PFSK-1 (cell line): Measurements from ENCODE around the gene RAD51B.

ENCODE experiments used
- FOXP2 ChIP-seq: optimal IDR thresholded peaks from 2 replicates; pipeline ENCODE3; 2011; ENCODE audit warnings: borderline replicate concordance, control low read depth, inconsistent platforms; ENCODE audit not compliant: insufficient read depth; ENCODE audit errors: extremely low read length, extremely low read depth
- POLR2AphosphoS5 ChIP-seq: IDR thresholded peaks from 2 replicates; pipeline ENCODE4 v1.6.1; 2012; ENCODE audit warnings: low read depth, mild to moderate bottlenecking, control low read depth, low read length, moderate library complexity
- REST ChIP-seq, 2 experiments: IDR thresholded peaks; 2 replicates each; pipeline versions ENCODE4 v1.6.1 to v1.8.0; 2011 to 2012; ENCODE audit warnings: low read depth in 2 of 2, low read length in 2 of 2, control low read depth in 1 of 2, inconsistent platforms in 1 of 2, mild to moderate bottlenecking in 1 of 2, moderate library complexity in 1 of 2; ENCODE audit not compliant: insufficient read depth in 1 of 2
- SIN3A ChIP-seq: IDR thresholded peaks from 2 replicates; pipeline ENCODE4 v1.6.1; 2012; ENCODE audit warnings: mild to moderate bottlenecking, low read length, moderate library complexity, borderline replicate concordance; ENCODE audit not compliant: insufficient read depth
- TAF1 ChIP-seq: IDR thresholded peaks from 2 replicates; pipeline ENCODE4 v1.6.1; 2012; ENCODE audit warnings: low read length, control low read depth, borderline replicate concordance; ENCODE audit not compliant: insufficient read depth

Gene RAD51B

GRCh38 chr14:68284333-68284732 lies 464.8 kb downstream of the RAD51B start:
- no peak for TF ChIP-seq REST (IDR thresholded peaks at IDR 0.05; ENCODE audit: insufficient read depth in 1 of 2, low read depth in 2 of 2, low read length in 2 of 2)
- TF ChIP-seq FOXP2, result no peak
- no peak for TF ChIP-seq POLR2AphosphoS5
- no peak for TF ChIP-seq SIN3A
- no peak for TF ChIP-seq TAF1

DNA sequence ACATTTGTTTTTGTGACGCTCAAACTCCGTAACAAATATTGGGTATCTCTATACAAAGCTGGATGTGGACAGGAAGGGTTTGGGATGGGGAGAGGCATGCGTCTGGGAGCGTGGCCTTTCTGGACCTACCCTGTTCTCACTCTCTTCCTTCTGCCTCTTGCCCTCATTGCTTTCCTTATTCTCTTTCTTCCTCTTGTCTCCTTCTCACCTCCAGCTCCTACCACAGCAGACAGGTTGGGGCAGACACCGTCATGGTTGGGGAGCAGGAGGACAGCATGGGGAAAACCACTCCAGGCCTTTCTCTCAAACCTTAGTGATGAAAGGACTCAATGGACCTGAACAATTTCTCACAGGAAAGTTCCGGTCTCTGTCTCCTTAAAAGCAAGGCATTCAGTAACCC lies 465.3 kb downstream of the RAD51B start:
- no peak for TF ChIP-seq FOXP2
- no peak for TF ChIP-seq SIN3A
- TF ChIP-seq POLR2AphosphoS5, result no peak
- no peak for TF ChIP-seq TAF1
- no peak for TF ChIP-seq REST (IDR thresholded peaks at IDR 0.05; ENCODE audit: insufficient read depth in 1 of 2, low read depth in 2 of 2, low read length in 2 of 2)

GRCh38 chr14:68285421-68286179 lies 466.0 kb downstream of the RAD51B start:
- TF ChIP-seq REST (IDR thresholded peaks at IDR 0.05; ENCODE audit: insufficient read depth in 1 of 2, low read depth in 2 of 2, low read length in 2 of 2), result no peak
- no peak for TF ChIP-seq TAF1
- no peak for TF ChIP-seq SIN3A
- no peak for TF ChIP-seq FOXP2
- TF ChIP-seq POLR2AphosphoS5, result no peak

- TF ChIP-seq TAF1, result no peak
- TF ChIP-seq SIN3A, result no peak
Observed at GRCh38 chr14:68286667-68287066, 467.1 kb downstream of the RAD51B start.

GRCh38 chr14:68291820-68292219 lies 472.2 kb downstream of the RAD51B start:
- TF ChIP-seq SIN3A, result no peak
- no peak for TF ChIP-seq REST (IDR thresholded peaks at IDR 0.05; ENCODE audit: insufficient read depth in 1 of 2, low read depth in 2 of 2, low read length in 2 of 2)
- no peak for TF ChIP-seq FOXP2
- no peak for TF ChIP-seq POLR2AphosphoS5
- TF ChIP-seq TAF1, result no peak
